Stimulated activated CD4-positive, alpha-beta T cell treated with anti-CD3 and anti-CD28 coated beads, Interleukin-4, amount 100 ng/mL, for 1 hour (primary cell): ENCODE results near the gene MEGF8.

Experiments used
- DNase-seq: peaks from one replicate; pipeline ENCODE4 v3.0.0-alpha.2; 2020

The MEGF8 gene

GRCh38 chr19:42325308-42325895, at the start of gene MEGF8:
TSS of gene MEGF8 (plus strand) at chr19:42325635. CDS start at chr19:42326244, 609 bp downstream.
- DNase-seq: peak; percentile 98

- DNase-seq: no peak
These were observed 49.2 kb upstream of the MEGF8 start for GRCh38 chr19:42276284-42276683.

- DNase-seq: no peak
These were observed 48.6 kb upstream of the MEGF8 start for GRCh38 chr19:42276821-42277220.

- no peak for DNase-seq
These were observed 47.5 kb upstream of the MEGF8 start for GRCh38 chr19:42277821-42278451.

- DNase-seq: no peak
These were observed 46.8 kb upstream of the MEGF8 start for GRCh38 chr19:42278452-42279154.

GRCh38 chr19:42279155-42279901, 46.1 kb upstream of the MEGF8 start:
- no peak for DNase-seq

GRCh38 chr19:42279902-42280814, 45.3 kb upstream of the MEGF8 start:
- peak; percentile 88 for DNase-seq

GRCh38 chr19:42280815-42281145, 44.7 kb upstream of the MEGF8 start:
- peak; percentile 39 for DNase-seq

GRCh38 chr19:42281146-42281826, 44.1 kb upstream of the MEGF8 start:
- no peak for DNase-seq

GRCh38 chr19:42281827-42282762, 43.3 kb upstream of the MEGF8 start:
- DNase-seq: no peak

GRCh38 chr19:42282819-42283187, 42.6 kb upstream of the MEGF8 start:
- no peak for DNase-seq

- peak; percentile 95 for DNase-seq
These were observed 42.0 kb upstream of the MEGF8 start for GRCh38 chr19:42283188-42284065.

- peak; percentile 82 for DNase-seq
These were observed 41.4 kb upstream of the MEGF8 start for GRCh38 chr19:42284066-42284501.

GRCh38 chr19:42284591-42285341, 40.7 kb upstream of the MEGF8 start:
- no peak for DNase-seq

- DNase-seq: no peak
These were observed 39.9 kb upstream of the MEGF8 start for GRCh38 chr19:42285541-42285941.

- DNase-seq: no peak
These were observed 39.5 kb upstream of the MEGF8 start for GRCh38 chr19:42285988-42286348.

GRCh38 chr19:42286349-42287016, 39.0 kb upstream of the MEGF8 start:
- DNase-seq: no peak
